ENCODE results near the gene NUP50.
A peak's percentile ranks its signal among the peaks of the same experiment; 100 is the strongest.
"Not testable (repeated sequence)": the region's sequence is repeated elsewhere in the genome, so short reads cannot be mapped to it uniquely, and the experiment has no call there.

NUP50 gene

DNA sequence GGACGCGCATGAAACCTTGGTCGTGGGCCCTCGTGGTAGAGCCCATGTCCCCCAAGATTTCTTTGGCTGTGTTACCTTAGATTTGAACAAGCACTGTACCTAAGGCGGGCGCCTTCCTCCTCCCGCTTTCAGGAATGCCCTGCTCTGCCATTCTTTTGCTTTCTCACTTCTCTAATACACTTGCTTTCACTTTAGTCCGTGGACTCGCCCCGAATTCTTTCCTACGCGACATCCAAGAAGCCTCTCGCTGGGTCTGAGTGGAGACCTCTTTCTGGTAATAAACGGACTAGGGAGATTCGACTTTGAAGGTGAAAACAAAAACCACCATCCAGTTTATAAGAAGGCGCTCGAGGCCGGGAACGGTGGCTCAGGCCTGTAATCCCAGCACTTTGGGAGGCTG is 1.2 kb upstream of the NUP50 start:
- no peak for DNase-seq

GRCh38 chr22:45163099-45163450 is 650 bp upstream of the NUP50 start:
- DNase-seq, result no peak

GRCh38 chr22:45164270-45165088 is 754 bp downstream of the NUP50 start:
- peak; percentile 49 for DNase-seq

- DNase-seq, result no peak
Observed at GRCh38 chr22:45166932-45167331, 3.2 kb downstream of the NUP50 start.

- no peak for DNase-seq
Observed at GRCh38 chr22:45169591-45170466, 6.1 kb downstream of the NUP50 start.

- no peak for DNase-seq
Observed at GRCh38 chr22:45171830-45172229, 8.1 kb downstream of the NUP50 start.

DNA sequence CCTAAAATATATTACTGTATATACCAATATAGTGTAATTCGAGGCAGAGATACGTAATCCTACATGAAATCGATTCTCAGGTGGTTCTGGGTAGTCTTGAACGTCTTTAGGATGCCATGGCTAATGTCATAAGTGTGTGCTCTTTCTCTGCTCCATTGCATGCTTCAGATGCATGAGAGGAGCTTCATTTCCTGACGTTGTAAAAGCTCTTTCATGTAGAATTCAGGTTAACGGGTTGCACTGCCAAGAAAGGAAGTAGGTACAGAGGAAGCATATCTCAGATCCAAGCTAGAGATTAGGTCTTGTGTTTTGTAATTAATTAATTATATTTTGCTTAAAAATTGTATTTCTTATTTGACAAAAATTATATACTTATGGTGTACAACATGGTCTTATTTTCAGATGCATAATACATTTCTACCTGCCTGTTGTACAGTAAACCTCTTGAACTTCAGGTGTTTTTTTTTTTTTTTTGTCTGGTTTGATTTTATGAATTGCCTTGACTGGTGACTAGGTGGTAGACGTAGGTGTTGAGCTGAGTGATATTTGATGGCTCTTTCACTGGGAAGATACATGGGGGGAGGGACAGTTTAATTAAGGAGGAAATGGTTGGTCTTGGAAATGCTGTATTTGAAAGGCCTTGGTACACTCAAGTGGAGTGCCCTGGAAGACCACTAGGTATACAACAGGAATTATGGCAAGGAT is 9.3 kb downstream of the NUP50 start:
- DNase-seq, result no peak

- peak; percentile 19 for DNase-seq
Observed at GRCh38 chr22:45179276-45180049, 15.7 kb downstream of the NUP50 start.

GRCh38 chr22:45180146-45180679 is 16.5 kb downstream of the NUP50 start:
- no peak for DNase-seq

- no peak for DNase-seq
Observed at GRCh38 chr22:45181240-45181639, 17.5 kb downstream of the NUP50 start.

GRCh38 chr22:45181766-45182165 is 18.0 kb downstream of the NUP50 start:
- DNase-seq, result no peak

- DNase-seq, result no peak
Observed at GRCh38 chr22:45183974-45184373, 20.2 kb downstream of the NUP50 start.

GRCh38 chr22:45185718-45186514 is 22.2 kb downstream of the NUP50 start:
- no peak for DNase-seq

DNA sequence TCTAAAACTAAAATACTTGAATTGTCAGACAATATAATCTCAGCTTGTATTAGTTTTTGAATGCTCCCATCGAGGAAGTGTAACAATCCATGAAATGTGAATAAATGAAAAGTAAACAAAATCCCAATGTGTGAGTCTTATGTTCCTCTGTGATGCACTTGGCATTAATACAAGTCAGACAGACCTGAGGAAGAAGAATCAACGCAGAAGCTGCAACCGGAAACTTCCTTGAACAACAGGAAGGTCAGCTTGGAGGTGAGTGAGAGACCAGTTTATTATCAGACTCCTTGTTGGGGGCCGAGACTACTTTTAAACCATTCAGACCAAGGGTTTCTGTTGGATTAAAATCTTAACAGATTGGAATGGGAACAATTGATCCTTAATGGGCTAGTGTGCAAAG is 24.2 kb downstream of the NUP50 start:
- DNase-seq, result no peak

DNA sequence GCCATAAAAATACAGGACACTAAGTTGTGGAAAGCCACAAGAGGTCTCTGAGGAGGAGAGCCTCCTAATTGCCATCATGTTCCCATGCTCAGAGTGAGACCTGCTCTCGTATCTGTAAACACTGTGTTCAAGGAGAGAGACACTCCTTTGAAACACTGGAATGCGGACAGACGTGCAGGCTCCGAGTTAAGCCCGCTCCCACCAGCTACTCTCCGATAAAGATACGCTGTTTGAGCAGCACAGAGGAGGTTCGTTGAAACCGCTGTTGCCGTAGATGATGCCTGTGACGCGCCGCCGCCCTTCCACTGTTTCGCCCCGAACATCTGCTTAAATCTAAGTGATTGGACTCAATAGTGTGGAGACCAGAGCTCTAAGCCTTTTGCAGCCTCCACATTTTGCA is 25.1 kb downstream of the NUP50 start:
- DNase-seq, result no peak

DNA sequence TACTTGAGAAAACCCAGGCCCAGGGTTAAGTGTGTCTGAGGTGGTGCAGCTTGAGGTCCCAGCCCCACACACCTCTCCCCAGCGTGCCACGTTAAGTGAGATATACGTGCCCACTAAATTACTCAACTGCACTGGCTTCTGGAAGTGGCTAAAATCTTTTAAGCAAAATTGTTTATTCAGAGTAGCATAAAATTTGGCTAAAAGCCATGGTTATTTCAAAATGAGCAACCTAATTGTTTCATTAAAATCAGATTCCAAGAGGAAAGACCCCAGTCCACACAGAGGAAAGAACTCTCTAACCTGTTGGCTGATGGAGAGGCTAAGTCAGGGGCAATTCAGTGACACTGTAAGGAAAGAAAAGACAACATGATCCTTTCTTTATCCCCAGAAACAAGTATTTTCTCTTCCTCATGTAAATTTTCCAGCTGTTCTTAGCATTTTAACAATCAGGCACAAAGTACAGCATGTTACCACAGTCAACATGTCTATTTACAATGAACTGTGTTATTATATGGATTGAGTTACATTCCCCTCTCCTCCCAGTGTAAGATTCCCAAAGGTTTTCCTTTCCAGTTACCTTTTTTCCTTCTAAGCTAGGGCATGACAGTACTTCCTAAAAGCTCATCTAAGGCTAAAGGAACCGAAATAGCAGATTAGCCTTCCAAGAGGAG is 26.6 kb downstream of the NUP50 start:
- DNase-seq, result no peak

DNA sequence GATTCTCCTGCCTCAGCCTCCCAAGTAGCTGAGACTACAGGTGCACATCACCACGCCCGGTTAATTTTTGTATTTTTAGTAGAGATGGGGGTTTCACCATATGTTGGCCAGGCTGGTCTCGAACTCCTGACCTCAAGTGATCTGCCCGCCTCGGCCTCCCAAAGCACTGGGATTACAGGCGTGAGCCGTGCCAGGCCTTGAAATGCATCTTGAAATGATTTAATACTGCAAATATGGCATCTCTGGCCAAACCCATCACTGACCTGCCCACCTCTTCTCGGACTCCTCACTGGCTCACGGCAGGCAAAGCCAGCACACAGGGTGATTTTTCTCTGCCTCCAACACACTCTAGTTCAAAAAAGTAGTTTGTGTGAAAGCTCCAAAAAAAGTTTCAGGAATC is 28.0 kb downstream of the NUP50 start:
- DNase-seq, result not testable (repeated sequence)

DNA sequence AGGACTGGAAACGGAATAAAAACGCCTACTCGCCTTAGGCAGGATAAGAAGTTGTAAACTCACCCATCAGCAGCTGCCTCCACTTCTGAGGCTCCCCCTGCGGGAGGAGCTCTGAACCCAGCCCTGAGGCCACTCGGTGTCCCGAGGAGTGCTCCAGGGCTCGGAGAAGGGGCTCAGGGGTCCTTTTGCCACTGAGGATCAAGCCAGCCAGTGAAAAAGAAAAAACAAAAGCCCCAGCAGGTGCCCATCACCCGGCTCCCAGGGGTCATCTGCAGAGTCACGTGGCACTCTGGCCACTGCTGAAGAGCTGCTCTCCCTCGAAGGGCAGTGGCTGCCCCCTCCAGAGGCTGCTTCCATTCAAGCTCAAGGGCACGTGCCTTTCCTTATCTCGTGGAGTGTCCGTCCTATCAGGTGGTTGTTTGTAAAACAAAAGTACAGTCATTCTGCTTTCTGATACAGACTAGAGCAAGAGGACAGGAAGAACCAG is 29.0 kb downstream of the NUP50 start:
- DNase-seq, result no peak

DNA sequence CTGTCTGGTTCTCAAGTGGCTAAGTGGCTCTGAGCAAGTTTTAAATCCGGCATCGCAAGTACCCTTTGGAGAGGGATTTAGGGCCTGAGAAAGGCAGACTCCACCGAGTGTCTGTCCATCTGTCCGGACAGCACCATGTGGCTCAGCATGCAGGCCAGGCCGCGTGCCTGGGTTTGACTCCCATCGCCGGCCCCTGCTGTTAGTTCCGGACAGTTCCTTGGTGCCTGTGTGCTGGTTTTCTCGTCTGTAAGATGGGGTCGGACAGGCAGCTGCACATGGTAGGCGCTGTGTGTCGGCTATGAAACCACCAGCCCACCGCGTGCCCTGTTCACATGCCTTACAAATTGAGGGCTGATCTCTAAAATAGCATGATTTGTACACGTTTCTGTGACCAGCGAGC is 31.0 kb downstream of the NUP50 start:
- no peak for DNase-seq

DNA sequence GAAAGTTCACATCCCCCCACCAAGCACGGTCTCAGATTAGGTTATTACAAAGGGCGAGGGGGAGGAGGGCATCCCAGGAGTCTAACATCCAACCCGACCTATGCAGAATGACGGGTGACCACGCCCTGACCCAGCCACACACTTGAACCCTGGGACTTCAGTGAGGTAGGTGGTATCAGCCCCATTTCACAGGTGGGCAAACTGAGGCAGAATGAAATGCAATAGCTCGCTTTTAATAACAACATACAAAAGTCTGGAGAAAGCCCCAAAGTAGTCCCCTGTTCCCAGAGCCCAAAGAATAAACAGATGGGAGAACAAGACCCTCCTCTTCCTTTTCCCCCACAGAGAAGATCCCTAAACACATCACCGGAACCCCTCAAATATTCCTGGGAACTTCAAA is 31.9 kb downstream of the NUP50 start:
- DNase-seq, result no peak

DNA sequence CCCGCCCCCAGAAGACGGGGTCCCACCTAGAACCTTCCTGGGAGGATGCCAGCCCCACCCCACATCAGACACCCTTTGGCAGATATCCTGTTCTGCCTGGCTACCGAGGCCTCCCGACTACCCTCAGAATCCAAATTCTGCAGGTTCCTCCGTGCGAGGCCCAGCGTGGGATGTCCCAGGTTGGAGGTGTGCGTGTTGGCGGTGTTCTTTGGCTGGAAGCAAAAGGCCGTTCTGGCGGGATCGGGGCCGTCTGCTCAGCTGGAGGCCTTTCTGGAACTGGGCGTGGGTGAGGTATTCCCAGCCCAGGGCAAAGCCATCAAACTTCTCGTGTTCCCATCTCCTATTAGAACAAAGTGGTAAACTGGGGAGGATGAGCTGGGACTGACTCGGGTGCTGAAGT is 32.6 kb downstream of the NUP50 start:
- DNase-seq, result no peak

Data from activated naive CD4-positive, alpha-beta T cell treated with Interleukin-2 at 50 U/mL for 16 hours (primary cell).